ENCODE measurements around the gene PSD4.

PSD4 gene

GRCh38 chr2:113201496-113202304 lies 27.9 kb downstream of the PSD4 start:
- TF ChIP-seq POLR2AphosphoS5 (IDR thresholded peaks at IDR 0.05; ENCODE audit: low read depth, low read length) (no peak), SIN3A (IDR thresholded peaks at IDR 0.05; ENCODE audit: borderline replicate concordance, insufficient read depth, low read length) (no peak), REST (IDR thresholded peaks at IDR 0.05; ENCODE audit: insufficient read depth in 1 of 2, low read depth in 2 of 2, low read length in 2 of 2) (no peak), FOXP2 (optimal IDR thresholded peaks at IDR 0.05; ENCODE audit: borderline replicate concordance, extremely low read depth, extremely low read length, insufficient read depth) (no peak), TAF1 (IDR thresholded peaks at IDR 0.05; ENCODE audit: borderline replicate concordance, insufficient read depth, low read length) (no peak)

- no peak for TF ChIP-seq FOXP2 (optimal IDR thresholded peaks at IDR 0.05; ENCODE audit: borderline replicate concordance, extremely low read depth, extremely low read length, insufficient read depth)
Observed at GRCh38 chr2:113202305-113203216, 28.8 kb downstream of the PSD4 start.

DNA sequence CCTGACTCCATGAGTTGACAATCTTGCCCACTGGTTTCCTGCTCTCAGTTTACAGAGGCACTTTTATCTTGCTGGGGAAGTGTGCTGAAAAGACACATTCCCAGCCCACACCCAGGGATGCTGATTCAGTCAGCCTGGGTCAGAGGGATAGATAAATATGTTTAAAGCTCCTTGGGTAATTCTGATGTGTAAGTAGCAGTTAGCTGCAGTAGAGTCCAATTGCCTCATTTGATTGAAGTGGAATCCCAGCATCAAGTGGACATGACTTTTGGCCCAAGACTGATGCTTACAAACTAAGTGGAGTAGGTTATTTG lies 29.4 kb downstream of the PSD4 start:
- no peak for TF ChIP-seq POLR2AphosphoS5 (IDR thresholded peaks at IDR 0.05; ENCODE audit: low read depth, low read length)
- no peak for TF ChIP-seq FOXP2 (optimal IDR thresholded peaks at IDR 0.05; ENCODE audit: borderline replicate concordance, extremely low read depth, extremely low read length, insufficient read depth)
- no peak for TF ChIP-seq SIN3A (IDR thresholded peaks at IDR 0.05; ENCODE audit: borderline replicate concordance, insufficient read depth, low read length)
- no peak for TF ChIP-seq REST (IDR thresholded peaks at IDR 0.05; ENCODE audit: insufficient read depth in 1 of 2, low read depth in 2 of 2, low read length in 2 of 2)
- TF ChIP-seq TAF1 (IDR thresholded peaks at IDR 0.05; ENCODE audit: borderline replicate concordance, insufficient read depth, low read length), result no peak

DNA sequence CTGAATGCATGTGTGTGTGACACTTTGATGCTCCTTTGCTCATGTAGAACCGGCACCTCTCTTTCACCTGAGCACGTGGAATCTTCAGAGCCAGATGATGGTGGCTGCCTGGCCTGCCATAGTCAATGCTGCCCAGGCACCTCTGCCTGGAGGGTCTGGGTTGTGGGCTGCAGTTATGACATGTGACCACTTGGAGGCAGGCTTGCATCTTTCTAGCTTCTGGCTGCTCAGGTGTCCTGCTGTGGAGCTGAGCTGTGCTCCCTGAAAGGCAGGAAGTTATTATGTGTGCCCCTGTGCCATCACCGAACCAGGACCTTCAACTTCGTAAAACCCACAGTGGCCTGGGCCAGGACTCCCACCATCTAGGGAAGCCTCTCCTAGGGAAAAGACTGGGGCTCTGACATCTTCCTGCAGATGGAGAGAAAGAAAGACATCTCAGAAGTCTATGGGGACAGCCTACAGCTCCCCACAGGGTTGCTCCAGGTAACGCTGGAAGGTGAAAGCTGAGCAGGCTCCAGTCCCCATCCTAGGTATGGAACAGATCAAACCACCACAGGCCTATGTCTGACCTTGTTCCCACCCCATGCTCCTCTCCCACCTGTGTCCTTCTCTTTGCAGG lies 30.2 kb downstream of the PSD4 start:
- TF ChIP-seq SIN3A (IDR thresholded peaks at IDR 0.05; ENCODE audit: borderline replicate concordance, insufficient read depth, low read length) (no peak), REST (IDR thresholded peaks at IDR 0.05; ENCODE audit: insufficient read depth in 1 of 2, low read depth in 2 of 2, low read length in 2 of 2) (no peak), POLR2AphosphoS5 (IDR thresholded peaks at IDR 0.05; ENCODE audit: low read depth, low read length) (no peak), FOXP2 (optimal IDR thresholded peaks at IDR 0.05; ENCODE audit: borderline replicate concordance, extremely low read depth, extremely low read length, insufficient read depth) (peak; percentile 15), TAF1 (IDR thresholded peaks at IDR 0.05; ENCODE audit: borderline replicate concordance, insufficient read depth, low read length) (no peak)

DNA sequence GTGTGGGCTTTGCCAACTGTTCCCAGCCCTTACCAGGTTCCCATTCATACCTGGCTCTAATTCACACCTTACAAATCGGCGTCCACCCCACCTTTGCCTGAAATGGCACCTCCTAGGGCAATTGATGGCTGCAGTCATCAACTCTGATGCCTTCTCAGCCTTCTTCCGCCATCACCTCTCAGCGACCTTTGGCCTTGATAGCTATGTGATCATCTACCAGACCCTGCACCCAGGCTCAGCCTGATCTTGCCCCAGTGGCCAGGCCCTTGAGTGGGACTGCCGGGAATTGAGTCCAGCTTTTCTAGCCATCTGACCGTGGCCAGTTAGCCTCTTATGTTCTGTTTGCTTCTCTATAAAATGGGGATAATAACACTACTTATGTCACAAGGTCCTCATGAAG lies 32.5 kb downstream of the PSD4 start:
- TF ChIP-seq FOXP2 (optimal IDR thresholded peaks at IDR 0.05; ENCODE audit: borderline replicate concordance, extremely low read depth, extremely low read length, insufficient read depth), result no peak
- TF ChIP-seq POLR2AphosphoS5 (IDR thresholded peaks at IDR 0.05; ENCODE audit: low read depth, low read length), result no peak
- TF ChIP-seq TAF1 (IDR thresholded peaks at IDR 0.05; ENCODE audit: borderline replicate concordance, insufficient read depth, low read length), result no peak
- TF ChIP-seq REST (IDR thresholded peaks at IDR 0.05; ENCODE audit: insufficient read depth in 1 of 2, low read depth in 2 of 2, low read length in 2 of 2), result no peak
- no peak for TF ChIP-seq SIN3A (IDR thresholded peaks at IDR 0.05; ENCODE audit: borderline replicate concordance, insufficient read depth, low read length)
